C4-2B (cell line): ENCODE data around the gene HK2.
"Not testable (repeated sequence)": the region's sequence is repeated elsewhere in the genome, so short reads cannot be mapped to it uniquely, and the experiment has no call there.

Experiments used
- H3K27ac ChIP-seq: fragments of 450-650 bp; 2 replicates; pipeline ENCODE4 v1.5.1; 2017
- CTCF ChIP-seq: fragments of 450-650 bp; conservative IDR thresholded peaks from 2 replicates; pipeline ENCODE4 v1.5.1; 2017; ENCODE audit warnings: mild to moderate bottlenecking
- ZFX ChIP-seq: fragments of 450-650 bp; IDR thresholded peaks from 2 replicates; pipeline ENCODE4 v1.6.1; 2017

HK2 gene

GRCh38 chr2:74846481-74846880 is 12.6 kb downstream of the HK2 start:
- H3K27ac ChIP-seq = peak overlapping the region; percentile 91
- TF ChIP-seq ZFX = no peak
- TF ChIP-seq CTCF = no peak

- peak overlapping the region; percentile 91 for H3K27ac ChIP-seq
- TF ChIP-seq CTCF (no peak), ZFX (no peak)
Measured at GRCh38 chr2:74847070-74847858, 13.3 kb downstream of the HK2 start.

GRCh38 chr2:74849228-74849892 is 15.4 kb downstream of the HK2 start:
- no peak overlapping the region for H3K27ac ChIP-seq

GRCh38 chr2:74850496-74851190 is 16.7 kb downstream of the HK2 start:
- no peak overlapping the region for H3K27ac ChIP-seq

More at GRCh38 chr2:74849228-74849892, 15.4 kb downstream of the HK2 start:
- no peak for TF ChIP-seq CTCF
- TF ChIP-seq ZFX = no peak

GRCh38 chr2:74851191-74851566 is 17.3 kb downstream of the HK2 start:
- TF ChIP-seq ZFX (no peak), CTCF (no peak)
- H3K27ac ChIP-seq = no peak overlapping the region

More at GRCh38 chr2:74850496-74851190, 16.7 kb downstream of the HK2 start:
- no peak for TF ChIP-seq ZFX
- TF ChIP-seq CTCF = no peak

GRCh38 chr2:74853360-74853759 is 19.4 kb downstream of the HK2 start:
- not testable (repeated sequence) for H3K27ac ChIP-seq

GRCh38 chr2:74854401-74854800 is 20.5 kb downstream of the HK2 start:
- no peak overlapping the region for H3K27ac ChIP-seq
- no peak for TF ChIP-seq CTCF
- no peak for TF ChIP-seq ZFX

- H3K27ac ChIP-seq = not testable (repeated sequence)
Measured at GRCh38 chr2:74855114-74855707, 21.3 kb downstream of the HK2 start.
